ENCODE data around the gene SHH.

Gene SHH

DNA sequence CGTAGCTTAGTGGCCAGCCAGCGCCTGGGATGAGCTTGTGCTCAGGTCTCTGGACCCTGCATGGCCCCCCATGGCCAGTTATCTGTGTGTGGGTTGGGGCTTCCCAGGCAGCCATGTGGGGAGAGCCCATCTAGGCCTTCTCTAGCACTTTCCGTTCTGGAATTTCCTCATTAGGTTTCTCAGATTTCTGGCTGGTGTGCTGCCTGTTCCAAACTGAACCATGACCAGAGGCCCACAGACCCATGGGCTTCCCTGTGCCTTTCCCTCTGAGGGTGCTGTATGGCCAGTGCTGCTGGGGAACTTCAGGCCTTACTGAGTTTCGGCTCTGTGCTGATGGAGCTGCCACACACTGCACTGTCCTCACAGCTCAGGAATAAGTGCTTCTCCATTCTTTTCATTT lies 50.2 kb downstream of the SHH start:
- DNase-seq = no peak

DNA sequence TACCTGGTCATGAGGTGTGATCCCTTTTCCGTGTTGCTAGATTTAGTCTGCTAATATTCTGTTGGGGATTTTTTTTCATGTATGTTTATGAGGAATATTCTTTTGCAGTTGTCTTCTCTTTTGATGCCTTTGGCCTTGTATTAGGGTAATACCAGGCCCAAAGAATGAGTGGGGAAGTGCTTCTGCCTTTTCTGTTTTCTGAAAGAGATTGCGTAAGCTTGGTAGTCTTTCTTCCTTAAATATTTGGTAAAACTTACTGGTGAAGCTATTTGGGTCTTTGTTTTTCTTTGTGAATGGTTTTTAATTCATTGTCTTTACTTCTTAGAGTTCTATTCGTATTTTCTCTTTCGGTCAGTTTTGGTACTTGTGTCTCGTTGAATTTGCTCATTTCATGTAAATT lies 51.1 kb downstream of the SHH start:
- no peak for DNase-seq

DNA sequence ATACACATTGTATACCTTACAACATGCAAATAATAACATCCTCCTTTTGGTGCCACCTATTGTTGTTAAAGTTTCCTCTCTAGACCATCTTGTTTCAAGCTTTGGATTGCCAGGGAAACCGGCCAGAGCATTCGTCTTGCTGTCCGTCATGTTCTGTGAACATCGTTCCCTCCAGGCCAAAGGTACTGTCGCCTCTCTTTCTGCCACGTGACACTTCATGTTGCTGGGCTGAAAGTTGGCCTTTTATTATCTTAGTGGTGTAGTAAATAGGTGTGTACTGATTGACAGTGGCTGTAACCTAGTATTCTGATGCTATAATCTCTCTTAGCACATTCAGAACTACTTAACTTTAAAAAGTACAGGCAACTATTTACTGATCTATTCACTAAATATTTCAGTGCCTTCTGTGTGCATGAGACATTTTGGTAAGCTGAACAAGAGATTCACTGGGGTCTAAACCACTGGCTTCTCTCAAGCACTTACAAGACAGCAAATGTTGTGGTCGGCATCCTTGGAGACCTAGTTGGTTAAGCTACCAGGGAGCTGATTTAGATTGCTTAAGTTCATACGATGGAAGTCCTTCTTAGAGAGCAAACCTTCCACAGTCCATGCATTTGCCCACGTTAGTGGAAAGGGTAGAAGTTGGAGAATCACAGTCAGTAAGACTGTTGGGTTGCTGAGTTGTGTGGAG lies 52.4 kb downstream of the SHH start:
- no peak for DNase-seq

- DNase-seq = no peak
Observed at GRCh38 chr7:155758348-155758747, 53.9 kb downstream of the SHH start.

- DNase-seq = no peak
Observed at GRCh38 chr7:155756322-155756721, 55.9 kb downstream of the SHH start.

- no peak for DNase-seq
Observed at GRCh38 chr7:155755026-155755425, 57.2 kb downstream of the SHH start.

GRCh38 chr7:155754165-155754564 lies 58.1 kb downstream of the SHH start:
- no peak for DNase-seq

GRCh38 chr7:155753446-155753965 lies 58.8 kb downstream of the SHH start:
- no peak for DNase-seq

GRCh38 chr7:155752756-155753445 lies 59.4 kb downstream of the SHH start:
- DNase-seq = no peak

DNA sequence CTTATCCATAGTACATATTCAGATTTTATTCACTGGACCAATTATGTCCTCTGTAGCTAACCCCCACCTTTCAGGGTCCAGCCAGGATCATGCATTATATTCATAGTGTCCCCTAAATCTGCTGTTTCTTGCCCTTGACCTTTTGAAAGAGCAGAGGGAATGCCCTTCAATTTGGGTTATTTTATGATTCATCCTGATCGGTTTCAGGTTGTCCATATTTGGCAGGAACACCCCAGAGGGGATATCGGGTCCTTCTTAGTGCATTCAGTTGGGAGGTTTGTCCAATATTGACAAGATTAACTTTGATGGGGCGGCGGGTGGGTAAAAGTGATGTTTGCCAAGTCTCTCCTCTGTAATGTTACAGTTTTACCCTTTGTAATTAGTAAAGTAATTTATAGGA lies 60.9 kb downstream of the SHH start:
- no peak for DNase-seq

DNA sequence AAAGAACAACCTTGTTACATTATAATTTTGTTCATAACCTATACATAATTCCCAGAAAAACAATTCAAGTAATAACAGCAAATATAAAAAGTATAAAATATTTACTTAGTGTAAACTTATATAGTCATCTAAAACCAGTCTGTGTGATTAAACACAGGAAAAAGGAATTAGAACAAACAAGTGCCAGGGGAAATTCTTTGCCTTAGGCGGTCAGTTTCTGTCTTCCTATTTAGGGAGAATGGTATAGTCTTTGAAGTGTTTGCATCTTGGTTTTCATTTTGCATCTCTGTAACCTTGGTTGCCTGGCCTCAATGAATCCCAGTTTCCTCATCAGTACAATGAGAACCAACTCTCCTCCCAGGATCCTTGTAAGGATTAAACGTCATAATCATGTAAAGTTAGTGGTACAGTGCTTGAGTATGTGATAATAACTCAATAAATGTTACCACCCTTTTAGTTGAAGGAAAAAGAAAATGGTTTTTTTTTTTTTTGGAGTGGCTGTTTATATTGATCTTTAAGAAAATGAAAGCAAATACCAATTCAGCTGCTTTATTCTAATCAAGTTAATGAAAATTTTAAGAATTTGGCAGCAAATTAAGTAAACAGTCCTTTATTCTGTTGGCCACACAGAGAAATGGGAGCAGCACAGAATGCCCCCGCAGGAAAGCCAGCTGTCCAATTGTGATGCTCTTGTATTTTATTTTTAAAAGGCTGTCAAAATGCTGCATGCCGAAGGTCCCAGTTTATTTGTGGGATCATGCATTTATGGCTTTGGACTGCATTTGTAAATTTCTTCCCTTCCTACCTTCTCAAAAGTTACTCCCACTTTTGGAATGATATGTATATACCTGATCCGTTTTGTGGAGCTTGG lies 61.8 kb downstream of the SHH start:
- no peak for DNase-seq

Data from KG1 (cell line).